GM19328 (cell line): Measurements from ENCODE around the gene PGAP6.
A peak's percentile ranks its signal among the peaks of the same experiment; 100 is the strongest.
"Not testable (repeated sequence)": the region's sequence is repeated elsewhere in the genome, so short reads cannot be mapped to it uniquely, and the experiment has no call there.

ENCODE experiments used
- ATAC-seq: cut with Tn5 transposase; IDR thresholded peaks from one replicate; pipeline ENCODE4 v1.9.1; 2021; ENCODE audit warnings: mild to moderate bottlenecking, moderate library complexity; ENCODE audit not compliant: unreplicated experiment

PGAP6 gene, protein sequence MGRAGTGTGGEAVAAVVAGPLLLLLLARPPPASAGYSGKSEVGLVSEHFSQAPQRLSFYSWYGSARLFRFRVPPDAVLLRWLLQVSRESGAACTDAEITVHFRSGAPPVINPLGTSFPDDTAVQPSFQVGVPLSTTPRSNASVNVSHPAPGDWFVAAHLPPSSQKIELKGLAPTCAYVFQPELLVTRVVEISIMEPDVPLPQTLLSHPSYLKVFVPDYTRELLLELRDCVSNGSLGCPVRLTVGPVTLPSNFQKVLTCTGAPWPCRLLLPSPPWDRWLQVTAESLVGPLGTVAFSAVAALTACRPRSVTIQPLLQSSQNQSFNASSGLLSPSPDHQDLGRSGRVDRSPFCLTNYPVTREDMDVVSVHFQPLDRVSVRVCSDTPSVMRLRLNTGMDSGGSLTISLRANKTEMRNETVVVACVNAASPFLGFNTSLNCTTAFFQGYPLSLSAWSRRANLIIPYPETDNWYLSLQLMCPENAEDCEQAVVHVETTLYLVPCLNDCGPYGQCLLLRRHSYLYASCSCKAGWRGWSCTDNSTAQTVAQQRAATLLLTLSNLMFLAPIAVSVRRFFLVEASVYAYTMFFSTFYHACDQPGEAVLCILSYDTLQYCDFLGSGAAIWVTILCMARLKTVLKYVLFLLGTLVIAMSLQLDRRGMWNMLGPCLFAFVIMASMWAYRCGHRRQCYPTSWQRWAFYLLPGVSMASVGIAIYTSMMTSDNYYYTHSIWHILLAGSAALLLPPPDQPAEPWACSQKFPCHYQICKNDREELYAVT

DNA sequence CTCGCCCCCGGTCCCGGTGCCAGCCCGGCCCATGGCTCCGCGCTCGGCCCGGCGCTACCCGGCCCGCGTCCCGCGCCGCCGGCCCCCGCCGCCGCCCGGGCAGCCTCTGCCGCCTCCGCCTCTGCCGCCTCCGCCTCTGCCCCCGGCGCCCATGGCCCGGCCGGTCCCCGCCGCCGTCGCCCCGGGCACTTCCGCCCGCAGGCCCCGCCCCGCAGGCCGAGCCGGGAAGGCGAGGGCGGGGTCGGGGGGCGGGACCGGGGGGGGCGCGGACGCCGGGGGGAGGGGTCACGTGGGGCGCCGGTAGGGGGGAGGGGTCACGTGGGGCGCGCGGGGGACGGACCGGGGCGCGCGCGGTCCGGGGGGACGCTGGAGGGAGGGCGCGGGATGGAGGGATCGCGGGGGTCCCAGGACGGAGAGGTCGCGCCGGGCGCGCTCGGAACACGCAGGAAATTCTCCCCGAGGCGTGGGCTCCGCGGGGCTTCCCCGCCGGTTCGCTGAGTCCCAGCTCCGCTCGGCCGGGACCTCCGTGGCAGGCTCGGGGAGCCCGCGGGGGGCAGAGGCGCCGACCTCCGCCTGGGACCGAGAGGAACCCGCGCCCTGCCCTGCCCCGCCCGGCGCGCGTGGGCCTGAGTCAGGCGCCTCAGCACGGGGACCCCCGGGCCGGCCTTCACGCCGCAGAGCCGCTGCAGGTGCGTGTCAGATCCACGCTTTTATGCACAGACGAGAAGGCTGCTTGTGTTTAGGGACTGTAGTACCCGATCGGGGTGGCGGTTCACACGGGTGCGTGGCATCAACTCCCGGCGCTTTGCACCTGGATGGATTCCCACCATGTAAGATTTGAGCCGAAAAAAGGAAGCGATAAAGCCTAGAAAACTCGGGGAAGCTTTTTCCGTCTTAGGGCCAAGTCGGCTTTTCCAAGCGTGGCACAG is at the start of gene PGAP6:
TSS of gene PGAP6 (minus strand) at position 190 of the 929 bp plus-strand sequence. CDS start at position 33, 157 bp downstream.
- ATAC-seq = peak; percentile 56

DNA sequence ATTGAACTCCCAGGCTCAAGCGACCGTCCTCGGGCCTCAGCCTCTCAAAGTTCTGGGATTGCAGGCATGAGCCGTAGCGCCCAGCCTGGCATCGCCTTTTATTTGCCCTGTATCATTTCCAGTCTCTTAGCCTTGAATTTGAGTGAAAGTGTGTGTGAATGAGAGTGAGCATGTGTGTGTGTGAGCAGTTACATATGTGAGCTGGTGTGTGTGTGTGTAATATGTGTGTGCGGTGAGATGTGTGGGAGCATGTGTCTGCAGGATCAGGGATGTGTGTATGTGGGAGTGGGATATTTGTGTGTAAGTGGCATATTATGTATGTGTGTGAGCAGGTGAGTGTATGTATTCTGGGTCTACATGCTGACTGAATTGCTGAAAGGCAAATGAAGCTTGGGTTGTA is 49.1 kb upstream of the PGAP6 start:
- no peak for ATAC-seq

DNA sequence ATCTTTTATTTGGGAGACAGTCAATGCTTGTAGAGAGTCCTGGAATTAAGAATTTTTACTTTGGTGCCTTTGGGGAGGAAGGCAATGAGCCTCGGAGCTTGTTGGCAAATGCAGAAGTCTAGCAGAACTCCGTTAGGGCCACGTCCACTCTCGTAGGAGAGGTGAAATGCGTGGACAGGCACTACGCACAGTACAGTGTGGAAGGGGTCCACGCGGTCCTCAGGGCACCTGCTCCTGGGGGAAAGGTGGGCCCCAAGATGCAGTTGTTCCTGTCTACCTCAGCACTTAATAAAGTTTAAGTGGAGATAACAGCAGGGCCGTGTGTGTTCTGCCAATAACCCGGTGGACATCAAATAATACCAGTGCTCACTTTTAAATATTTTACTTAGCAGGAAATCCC is 45.5 kb upstream of the PGAP6 start:
- no peak for ATAC-seq

DNA sequence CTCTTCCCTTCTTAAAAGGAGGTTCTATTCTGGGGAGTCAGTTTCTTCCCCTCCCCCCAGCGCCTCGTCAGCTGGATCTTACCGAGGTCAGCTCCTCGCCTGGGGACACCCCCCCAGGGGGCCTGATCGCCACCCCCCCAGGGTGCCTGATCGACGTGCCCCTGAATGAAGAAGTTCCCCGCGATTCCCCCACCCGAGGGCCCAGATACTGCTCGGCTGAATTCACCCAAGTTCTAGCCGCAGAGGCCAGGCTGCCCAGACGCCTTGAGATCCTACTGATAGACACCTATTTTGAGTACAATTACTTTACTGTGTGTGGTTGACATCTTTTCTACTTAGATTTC is 45.1 kb upstream of the PGAP6 start:
- no peak for ATAC-seq

DNA sequence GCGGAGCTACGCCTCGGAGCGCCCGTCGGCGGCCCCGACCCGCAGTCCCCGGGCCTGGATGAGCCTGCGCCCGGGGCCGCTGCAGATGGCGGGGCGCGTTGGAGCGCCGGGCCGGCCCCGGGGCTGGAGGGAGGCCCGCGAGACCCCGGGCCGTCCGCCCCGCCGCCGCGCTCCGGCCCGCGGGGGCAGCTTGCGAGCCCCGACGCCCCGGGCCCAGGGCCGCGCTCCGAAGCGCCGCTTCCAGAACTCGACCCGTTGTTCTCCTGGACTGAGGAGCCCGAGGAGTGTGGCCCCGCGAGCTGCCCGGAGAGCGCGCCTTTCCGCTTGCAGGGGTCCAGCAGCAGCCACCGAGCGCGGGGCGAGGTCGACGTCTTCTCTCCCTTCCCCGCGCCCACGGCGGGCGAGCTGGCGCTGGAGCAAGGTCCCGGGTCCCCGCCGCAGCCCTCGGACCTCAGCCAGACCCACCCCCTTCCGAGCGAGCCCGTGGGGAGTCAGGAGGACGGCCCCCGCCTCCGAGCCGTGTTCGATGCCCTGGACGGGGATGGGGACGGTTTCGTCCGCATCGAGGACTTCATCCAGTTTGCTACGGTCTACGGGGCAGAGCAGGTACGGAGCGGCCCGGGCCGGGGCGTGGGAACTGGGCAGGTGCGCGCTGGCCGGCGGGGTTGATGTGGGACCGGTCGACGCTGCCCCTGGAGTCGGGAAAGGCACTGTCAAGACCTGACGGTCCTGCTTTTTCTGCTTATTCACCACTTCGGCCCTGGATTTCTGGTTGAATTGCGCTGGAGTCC is 44.5 kb upstream of the PGAP6 start:
- ATAC-seq = no peak

DNA sequence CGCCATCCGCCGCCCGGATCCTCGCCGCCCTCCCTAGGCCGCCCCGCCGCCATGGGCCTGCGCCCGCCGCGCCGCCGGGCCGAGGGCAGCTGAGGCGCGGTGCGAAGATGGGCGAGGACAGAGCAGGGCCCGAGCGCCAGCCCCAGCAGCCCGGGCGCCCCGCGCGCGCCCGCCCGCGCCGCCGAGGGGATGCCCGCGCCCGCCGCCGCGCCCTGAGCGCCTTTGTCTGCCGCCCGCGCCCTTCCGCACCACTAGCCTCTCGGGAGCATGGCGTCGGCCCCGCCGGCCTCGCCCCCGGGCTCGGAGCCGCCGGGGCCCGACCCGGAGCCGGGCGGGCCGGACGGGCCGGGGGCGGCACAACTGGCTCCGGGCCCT is 43.9 kb upstream of the PGAP6 start:
- peak; percentile 33 for ATAC-seq

DNA sequence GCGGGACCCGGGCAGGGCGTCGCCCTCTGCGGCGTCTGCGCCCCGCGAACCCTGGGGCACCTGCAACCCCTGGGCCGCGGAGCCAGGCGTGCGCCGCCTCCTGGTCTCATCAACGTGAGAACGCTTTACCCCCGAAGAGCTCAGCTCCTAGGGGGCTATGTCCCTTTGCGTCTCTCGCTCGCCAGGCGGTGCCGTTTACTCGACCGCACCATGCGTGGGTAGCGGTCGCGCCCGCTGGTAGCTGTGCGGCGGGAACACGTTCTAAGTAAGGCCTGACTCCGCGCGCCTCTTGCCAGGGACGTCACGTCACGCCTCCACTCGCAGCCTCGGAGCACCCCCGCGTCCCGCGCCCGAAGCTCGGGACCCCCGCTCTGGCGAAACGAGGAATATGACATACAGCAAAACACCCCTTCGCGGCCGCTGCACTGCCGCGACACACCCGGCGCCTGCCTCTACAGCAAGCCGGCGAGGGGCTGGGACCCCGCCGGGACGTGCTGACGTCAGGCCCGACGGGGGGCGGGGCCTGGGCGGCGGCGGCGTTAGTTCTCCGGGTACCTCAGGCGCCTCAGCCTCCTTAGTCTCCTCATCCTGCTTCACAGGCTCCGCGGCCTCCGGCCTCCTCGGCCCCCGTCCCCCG is 43.4 kb upstream of the PGAP6 start, which contains the start of gene RAB11FIP3:
TSS of gene RAB11FIP3 (plus strand) at position 568 of the 637 bp plus-strand sequence. CDS start 358 bp downstream, outside the sequence.
- ATAC-seq = peak; percentile 71

DNA sequence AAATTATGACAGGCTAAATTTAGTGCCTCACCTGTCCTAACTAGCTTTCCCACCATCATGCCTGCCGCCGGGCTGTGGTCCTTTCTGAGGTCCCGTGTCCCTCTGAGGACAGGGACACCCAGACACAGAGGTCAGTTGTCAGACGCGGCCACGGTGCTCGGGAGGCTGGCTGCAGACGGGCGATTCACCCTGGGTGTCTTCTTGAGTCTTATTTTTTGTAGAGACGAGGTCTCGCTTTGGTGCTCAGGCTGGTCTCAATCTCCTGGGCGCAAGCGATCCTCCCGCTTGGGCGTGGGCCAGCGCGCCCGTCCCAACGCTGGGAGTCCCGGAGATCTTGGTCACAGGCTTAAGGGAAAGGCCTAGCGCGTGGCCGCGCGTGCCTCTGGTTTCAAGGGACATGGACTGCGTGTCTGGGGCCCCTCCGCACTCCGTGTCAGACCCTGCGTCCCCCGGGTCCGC is 42.9 kb upstream of the PGAP6 start:
- no peak for ATAC-seq

DNA sequence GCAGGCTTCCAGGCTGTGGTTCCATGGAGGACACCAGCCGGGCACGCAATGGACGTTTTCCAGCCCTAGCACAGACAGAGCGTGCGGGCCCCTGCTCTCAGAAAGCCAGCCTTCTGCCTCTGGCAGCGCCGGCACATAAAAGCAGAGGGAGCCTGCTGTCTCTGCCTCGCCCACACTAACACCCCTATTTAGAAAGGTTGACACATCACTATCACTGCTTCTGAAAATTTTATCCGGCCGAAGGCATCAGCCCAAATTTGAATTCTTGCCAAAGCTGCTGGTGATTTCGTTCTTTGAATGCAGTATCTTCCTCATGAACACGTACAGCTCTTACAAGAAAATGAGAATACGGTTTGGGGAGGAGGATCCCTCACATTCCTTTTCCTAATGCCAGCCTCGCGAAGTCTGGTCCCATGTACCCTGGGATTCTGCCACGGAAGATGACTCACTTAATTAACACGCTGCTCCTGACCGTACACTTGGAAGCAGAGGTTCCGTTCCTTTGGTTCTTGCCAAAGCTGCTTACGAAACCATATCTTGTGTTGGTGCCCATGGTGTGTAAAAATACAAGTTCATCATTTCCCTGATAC is 42.4 kb upstream of the PGAP6 start:
- ATAC-seq = no peak

DNA sequence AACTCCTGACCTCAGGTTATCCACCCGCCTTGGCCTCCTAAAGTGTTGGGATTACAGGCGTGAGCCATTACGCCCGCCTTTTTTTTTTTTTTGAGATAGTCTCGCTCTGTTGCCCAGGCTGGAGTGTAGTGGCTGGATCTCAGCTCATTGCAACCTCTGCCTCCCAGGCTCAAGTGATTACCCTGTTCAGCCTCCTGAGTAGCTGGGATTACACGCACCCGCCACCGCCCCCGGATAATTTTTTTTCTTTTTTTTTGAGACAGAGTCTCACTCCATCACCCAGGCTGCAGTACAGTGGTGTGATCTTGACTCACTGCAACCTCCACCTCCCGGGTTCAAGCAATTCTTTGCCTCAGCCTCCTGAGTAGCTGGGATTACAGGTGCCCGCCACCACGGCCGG is 40.4 kb upstream of the PGAP6 start:
- not testable (repeated sequence) for ATAC-seq

DNA sequence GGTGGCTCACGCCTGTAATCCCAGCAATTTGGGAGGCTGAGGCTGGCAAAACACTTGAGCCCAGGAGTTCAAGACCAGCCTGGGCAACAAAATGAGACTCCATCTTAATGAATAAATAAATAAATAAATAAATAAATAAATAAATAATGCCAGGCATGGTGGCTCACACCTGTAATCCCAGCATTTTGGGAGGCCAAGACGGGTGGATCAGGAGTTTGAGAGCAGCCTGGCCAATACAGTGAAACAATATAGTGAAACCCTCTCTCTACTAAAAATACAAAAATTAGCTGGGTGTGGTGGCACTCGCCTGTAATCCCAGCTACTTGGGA is 33.4 kb upstream of the PGAP6 start:
- ATAC-seq = not testable (repeated sequence)

DNA sequence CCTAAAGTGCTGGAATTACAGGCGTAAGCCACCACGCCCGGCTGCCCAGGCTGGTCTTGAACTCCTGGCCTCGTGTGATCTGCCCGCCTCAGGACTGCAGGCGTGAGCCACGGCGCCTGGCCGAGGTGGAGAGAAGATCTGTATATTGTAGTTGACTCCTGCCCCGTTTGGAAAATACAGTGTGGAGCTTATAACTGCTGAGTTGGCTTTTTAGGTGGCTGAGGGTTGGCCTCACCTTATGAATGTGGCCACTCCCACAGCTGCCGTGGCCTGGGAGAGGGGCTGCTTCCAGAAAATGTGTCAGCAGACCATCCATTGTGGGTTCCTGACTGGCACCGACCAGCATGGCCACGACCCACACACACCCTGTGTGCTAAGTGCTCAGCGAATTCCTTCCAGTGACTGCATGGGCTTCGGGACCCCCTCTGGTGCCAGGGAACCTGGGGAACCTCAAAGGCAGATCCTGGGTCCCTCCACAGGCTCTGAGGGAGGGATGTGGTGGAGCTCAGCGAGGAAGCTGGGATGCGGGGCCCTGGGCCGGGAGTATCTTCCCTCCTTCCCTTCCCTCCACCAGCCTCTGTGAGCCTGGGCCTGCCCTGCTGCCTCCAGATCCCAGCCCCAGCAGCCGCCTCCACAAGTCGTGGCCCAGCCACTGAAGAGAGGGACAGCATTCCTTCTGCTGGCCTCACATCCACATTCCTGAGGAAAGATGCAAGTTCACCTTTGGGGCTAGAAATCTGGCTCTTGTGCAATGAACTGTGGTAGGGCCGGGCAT is 32.8 kb upstream of the PGAP6 start:
- no peak for ATAC-seq

DNA sequence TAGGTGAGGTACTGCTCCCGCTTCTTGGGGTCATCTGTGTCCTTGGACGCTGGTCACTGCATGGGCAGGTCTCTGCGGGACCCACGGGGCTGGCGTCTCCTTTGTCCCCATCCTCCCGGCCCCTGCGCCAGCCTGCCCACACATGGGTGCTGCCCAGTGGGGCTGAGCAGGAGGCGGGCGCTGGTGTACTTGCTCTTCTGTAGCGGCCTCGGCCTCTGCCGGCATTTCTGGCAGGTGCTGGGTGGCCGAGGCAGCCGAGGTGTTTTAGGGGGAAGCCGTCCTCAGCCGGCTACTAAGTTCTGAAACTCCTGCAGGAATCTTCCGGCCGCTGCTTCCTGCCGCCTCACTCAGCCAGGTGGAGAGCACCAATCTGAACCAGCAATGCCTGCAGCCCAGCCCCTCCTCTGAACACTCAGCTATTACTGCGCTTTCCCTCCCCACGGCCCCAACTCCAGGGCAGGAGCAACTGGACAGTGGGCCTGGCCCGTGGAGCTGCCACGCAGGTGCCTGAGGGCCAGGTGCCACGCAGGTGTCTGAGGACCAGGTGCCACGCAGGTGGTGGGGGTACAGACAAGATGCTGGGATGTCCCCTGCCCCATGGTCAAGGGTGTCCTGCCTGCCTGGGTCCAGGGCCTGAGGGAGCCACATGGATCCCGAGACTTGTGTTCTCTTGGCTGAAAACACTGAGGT is 29.9 kb upstream of the PGAP6 start:
- ATAC-seq = no peak

DNA sequence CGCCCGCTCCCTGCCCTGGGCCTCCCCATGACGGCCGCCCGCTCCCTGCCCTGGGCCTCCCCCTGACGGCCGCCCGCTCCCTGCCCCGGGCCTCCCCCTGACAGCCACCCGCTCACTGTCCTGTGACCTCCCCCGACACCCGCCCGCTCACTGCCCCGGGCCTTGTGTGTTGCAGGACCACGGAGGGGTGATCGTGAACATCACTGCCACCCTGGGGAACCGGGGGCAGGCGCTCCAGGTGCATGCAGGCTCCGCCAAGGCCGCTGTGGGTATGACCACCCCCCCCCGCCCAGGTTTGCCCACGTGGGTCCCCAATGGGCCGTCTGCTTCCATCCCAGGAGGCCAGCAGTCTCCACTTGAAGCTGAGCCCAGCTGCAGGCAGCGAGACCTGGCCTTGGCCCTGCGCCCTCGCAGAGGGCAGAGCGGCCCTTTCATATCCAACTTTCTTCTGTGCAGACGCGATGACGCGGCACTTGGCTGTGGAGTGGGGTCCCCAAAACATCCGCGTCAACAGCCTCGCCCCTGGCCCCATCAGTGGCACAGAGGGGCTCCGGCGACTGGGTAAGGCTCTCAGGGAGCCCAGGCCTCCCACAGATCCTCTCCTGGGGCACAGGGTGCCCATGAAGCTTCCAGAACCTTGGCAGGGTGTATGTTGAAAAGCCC is 28.9 kb upstream of the PGAP6 start:
- no peak for ATAC-seq

DNA sequence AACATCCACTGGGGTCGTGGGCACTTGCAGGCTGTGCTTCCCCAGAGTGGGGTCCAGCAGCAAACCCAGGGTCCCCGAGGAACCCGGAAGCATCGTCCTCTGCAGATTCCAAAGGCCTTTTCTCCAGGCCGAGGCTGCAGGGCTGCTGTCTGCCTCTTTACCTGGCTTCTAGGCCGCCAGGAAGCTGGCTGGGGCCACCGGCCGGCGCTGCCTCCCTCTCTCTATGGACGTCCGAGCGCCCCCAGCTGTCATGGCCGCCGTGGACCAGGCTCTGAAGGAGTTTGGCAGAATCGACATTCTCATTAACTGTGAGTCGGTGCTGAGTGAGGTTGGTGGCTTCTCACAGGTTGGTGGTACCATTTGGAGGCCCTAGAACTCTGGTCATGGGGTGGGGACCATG is 25.5 kb upstream of the PGAP6 start:
- no peak for ATAC-seq

DNA sequence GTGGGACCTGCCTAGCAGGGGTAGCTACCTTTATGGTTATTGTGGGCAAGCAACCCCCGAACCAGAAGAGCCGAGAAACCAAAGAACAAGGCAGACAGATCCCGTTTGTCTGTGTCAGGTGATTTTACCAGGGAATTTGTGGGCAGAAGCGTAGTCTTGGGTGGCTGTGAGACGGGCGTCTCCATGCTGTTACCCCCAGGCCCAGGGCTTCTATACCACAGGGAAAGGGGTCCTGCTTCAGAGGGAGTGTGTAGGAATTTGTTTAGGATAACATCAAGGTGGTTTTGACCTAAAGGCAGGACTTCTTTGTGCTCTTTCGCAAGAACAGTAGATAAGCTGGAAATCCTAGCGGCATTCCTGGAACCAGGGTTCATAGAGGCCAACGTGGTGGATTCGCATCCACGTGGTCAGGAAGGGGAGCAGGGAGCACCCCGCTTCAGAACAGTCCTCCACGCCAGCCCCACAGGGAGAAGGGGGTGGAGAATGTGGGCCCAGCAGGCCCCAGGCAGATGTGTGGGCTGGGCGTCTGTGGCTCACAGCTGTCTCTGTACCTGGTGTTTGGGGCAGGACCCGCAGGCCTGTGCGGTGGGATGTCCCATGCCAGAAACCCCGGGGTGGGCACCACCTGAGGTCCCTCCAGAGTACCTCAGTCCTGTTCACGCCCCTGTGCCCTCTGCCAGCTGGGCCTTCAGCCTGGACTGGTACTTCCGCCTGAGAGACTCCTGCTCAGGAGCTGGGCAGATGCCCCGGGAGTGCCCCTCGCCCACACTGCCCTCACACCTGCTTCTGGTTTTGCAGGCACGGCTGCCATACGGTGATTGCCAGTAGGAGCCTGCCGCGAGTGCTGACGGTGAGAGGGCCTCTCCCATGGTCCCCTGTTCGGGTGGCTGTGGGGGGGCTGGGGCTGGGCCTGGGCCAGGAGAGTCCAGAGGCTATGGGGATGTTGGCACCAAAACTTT is 24.0 kb upstream of the PGAP6 start:
- ATAC-seq = no peak
